GM19463 (cell line): ENCODE results near the gene PSMG3.

Experiments used
- ATAC-seq: cut with Tn5 transposase; IDR thresholded peaks from one replicate; pipeline ENCODE4 v1.9.1; 2021; ENCODE audit warnings: mild to moderate bottlenecking, moderate library complexity; ENCODE audit not compliant: unreplicated experiment

PSMG3 gene

DNA sequence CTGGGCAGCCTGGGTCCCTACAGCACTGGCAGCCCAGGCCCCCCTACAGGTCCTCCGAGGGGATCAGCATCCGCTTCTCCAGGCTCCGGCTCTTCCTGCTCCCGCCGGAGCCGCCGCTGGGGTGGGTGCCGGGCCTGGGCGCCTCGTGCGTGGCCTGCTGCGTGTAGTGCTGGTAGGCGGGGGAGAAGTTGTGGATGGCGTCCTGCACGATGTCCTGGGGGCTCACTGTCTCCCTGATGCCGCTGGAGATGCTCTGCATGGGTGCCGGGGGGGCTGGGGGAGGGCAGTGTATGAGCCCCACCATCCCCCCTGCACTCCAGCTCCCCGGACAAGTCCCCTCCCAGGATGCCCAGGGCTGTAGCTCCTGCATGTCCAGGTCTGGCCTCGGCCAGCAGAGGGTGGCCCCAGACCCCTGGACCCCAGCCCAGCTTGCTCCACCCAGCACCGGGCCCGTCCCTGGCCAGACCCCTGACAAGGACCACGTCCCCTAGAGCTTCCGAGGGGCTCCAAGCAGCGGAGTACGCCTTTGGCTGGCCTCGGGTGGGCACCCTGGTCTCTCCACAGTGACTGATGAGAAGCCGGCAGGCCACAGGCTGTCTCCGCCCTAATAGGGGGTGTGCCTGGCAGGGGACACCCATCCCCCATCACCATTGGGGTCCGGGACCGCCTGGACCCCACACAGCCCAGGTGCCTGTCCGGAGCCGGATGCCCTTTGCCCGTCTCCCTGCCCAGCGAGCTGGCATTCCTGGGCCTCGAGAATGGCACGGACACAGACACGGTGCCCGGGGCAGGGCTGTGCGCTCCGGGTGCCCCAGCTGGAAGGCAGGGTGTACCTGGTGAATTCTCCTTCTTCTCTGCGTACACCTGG, 22.7 kb downstream of the PSMG3 start:
- no peak for ATAC-seq

DNA sequence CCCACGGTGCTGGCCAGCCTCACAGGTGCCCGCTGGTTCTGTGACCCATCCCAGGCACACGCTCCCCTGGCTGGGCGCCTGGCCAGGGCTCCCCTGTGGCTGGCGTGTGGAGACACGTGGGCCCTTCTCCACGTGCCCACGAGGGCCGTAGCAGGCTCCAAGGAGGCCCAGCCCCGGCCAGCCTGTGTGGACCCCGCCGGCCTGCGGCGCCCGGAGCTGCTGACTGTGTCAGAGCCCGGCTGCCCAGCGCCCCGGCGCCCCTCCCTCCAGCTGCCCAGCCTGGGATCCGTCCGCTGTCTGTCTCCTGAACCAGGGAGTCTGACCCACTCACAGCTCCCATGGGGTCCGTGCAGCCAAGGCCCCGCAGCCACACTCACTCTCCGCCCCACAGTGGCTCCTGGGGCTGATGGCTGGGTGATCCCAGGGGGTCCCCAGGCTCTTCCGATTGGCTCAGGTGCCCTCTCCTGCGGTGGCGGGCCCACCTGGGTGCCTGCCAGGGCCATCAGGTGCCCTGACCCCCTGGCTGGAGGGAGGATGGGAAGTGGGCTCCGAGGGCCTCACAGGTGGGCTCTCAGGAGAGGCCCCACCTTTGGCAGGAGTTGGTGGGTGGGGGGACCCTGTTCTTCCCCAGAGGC, 23.4 kb downstream of the PSMG3 start:
- ATAC-seq: no peak

DNA sequence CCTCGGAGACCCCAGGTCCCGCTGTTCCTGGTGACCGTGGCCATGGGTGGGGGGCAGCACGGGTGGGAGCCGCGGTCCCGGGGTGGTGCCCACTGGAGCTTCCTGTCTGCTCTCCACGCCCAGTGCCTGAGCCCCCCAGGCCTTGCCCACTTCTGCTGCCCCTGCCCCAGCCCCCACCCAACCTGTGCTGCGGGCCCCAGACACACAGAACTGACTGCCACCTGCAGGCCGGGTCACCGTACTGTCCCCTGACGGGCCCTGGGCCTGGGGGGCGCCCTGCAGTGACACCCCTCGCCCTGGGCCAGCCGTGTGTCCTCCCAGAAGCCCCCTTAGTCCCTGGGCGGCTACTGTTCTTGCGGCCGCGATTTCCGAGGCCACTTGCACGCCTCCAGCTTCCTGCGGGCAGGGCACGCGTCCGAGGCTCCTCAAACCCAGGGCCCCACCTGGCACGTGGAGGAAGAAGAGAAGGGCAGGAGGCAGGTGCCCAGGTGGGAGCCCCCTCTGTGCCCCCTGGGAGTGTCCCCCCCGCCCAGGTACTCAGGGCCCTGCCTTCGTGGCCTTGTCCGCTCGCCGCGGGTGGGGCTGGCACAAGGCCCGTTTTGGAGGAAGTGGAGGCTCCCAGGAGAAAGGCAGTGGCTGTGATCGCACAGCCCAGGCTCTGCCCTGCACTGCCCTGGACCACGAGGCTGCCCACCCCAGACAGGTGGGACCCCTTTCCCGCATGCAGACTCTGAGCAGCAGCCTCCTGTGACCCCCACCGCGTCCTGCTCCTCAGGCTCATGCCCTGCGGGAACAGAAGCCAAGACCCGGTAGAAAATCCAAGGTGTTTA, 24.2 kb downstream of the PSMG3 start:
- no peak for ATAC-seq

DNA sequence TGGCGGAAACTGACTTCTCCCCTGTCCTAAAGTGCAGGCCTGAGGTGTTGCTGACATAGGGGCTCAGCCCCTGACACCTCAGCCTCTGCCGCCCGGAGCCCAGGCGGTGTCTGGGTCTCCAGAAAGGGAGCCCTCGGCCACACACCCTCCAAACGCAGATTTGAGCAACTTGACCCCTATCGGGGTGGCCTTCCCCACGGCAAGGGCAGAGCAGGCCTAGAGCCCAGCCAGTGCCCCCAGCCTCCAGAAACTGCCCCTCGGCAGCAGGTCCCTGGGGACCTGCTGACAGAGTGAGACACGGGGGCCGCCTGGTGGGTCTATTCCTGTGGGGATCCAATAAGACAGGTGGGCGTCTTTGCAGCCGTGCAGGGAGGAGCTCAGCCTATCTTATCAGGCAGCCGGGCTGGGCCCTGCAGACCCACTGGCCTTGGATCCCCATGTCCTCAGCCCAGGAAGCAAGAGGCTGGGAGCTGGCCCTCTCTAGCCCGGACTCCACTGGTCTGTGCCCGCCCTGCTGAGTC, 24.9 kb downstream of the PSMG3 start:
- ATAC-seq: no peak

DNA sequence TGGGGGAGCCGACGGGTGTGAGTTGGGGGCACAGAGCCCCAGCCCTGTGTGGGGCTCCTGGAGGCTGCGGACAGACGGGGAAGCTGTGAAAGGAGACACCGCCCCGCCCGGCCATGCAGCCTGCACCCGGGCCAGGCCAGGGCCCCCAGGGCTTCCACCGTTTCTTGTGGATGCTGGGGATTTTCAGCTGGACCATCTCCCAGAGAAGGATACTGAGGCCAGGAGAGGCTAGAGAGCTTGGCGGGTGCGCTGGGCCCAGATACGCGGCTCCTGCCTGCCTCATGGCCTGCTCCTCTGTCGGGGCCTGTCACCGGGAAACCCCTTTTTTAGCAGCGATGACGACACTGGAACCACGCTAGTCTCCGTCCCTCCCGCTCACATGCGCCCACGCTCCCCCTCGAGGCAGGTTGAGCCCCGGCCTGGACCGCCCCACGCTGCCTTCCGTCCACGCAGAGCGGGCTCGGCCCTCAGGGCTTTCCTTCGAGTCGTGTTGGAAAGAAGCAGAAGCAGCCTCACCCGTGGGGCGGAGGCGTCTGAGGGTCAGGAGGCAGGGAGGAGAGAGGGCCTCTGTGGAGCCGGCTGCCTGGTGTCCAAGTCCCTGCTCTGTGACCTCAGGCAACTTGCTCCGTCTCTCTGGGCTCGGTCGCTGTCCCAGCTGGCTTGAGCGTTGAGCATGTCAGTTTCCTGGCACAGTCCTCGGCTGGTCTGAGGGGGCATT, 25.5 kb downstream of the PSMG3 start:
- ATAC-seq: no peak

DNA sequence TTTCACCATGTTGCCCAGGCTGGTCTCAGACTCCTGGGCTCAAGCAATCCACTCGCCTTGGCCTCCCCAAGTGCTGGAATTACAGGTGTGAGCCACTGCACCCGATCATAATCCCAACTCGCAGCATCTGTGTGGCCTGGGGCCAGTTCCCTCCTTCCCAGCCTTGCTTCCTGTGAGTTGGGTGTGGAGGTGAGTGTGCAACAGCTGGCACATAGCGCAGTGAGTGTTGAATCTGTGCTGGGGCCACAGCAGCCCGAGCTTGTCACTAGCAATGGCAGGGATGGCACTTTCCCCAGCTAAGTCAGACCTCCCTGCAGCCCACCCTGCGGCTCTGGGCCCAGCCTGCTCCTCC, 26.0 kb downstream of the PSMG3 start:
- no peak for ATAC-seq

DNA sequence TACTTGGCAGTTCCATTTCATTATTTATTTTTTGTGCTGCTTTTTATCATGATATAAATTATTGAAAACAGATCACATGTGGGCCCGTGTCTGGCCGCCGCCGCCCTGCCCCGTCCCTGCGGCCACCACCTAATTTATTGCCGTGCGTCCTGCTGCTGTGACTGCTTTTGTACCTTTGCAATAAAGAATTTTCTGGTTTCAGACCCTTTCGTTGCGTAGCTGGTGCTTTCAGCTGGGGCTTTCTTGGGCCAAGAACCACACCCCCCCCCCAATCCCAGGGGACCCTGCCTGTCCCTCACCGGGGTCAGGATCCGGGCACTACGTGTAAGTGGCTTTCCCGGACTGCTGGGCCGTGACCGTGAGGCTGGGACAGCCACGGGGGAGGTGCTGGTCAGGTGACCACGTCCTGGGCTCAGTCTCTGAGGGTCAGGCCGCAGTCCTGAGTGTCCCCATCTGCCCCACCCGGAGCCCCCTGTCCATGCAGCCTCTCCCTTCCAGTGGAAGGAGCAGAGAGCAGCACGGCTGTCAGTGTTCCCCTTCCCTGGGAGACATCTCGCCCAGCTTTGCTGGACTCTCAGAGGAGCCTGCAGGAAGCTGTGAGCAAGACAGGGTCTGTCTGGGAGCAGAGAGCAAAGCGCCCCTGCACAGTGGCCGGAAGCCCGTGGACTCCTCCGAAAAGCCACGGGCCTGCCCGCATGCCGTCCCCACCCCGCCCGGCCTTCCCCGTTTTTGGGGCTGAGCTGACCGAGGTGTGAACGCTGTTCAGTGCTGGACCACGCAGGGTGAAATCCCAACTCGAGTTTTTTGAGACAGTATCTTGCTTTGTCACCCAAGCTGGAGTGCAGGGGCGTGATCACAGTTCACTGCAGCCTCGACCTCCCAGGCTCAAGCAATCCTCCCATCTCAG, 26.7 kb downstream of the PSMG3 start:
- no peak for ATAC-seq

DNA sequence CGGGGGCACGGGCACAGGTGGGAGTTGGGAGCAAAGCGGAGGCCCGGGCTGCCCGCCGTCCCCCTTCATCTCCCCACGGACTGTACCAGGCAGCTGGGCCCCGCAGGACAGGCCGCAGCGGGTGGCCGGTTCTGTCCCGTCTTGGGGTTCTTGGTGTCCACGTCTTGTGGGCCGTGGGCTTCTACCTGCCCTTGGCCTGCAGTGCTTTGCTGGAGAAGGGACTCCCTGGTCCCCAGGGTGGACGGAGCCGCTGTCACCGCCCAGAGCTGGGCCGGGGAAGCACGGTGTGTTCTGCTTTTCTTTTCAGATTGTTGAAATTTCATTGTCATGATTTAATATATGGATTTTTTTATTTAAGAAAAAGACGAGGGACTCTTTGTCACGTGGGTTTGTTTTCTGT, 27.5 kb downstream of the PSMG3 start:
- no peak for ATAC-seq

DNA sequence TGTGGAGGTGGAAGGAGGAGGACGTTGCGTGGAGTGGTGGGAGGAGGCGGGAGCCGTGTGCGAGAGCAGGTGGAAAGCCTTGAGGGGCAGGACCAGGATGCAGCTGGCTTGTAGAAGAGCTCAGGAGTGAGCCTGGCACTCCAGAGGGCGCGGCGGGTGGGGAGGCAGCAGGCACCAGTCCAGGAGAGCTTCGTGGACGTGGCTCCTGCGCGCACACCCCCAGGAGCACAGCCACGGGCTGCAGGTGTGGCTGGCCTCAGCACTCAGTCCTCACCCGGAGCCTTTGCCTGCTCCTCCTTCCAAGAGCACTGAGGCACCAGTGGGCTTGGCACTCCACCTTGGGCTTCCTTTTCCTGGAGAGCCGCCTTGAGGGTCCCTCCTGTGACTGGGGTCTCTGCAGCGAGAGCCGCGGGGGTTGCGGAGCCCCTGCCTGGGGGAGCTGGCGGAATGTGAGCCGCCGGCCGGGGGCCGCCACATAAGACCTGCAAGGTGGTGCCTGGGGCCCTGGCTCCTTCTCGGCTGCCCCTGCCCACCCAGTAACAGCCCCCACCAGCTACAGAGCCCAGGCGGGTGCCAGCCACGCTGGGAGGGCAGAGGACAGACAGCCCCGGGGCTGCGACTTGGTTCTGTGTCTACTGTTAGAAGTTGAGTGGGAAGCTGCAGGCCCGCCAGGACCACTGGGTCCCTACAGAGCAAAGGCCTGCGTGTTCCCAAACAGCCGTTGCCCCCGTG, 28.2 kb downstream of the PSMG3 start:
- no peak for ATAC-seq

DNA sequence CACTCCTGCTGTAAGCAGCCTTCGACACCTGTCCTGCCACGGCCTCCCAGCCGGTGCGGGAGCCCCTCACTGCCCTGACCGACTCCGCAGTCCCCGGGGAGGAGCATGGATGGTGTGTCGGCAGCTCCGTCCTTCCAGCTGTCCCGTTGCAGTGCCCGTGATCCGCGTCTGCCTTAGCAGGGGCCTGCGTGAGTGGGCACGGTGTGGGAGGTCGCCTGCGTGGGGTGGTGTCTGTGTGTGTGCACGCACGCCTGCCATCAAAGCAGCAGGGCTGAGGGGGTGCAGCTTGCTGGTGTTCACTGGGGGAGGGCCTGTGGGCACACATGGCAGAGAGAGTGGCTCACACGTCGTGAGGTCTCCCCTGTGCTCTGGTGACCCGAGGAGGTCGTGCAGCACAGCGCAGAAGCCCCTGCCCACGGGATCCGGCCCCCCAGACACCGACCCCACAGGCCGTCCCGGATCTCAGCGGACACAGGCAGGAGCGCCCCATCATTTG, 29.0 kb downstream of the PSMG3 start:
- ATAC-seq: no peak

DNA sequence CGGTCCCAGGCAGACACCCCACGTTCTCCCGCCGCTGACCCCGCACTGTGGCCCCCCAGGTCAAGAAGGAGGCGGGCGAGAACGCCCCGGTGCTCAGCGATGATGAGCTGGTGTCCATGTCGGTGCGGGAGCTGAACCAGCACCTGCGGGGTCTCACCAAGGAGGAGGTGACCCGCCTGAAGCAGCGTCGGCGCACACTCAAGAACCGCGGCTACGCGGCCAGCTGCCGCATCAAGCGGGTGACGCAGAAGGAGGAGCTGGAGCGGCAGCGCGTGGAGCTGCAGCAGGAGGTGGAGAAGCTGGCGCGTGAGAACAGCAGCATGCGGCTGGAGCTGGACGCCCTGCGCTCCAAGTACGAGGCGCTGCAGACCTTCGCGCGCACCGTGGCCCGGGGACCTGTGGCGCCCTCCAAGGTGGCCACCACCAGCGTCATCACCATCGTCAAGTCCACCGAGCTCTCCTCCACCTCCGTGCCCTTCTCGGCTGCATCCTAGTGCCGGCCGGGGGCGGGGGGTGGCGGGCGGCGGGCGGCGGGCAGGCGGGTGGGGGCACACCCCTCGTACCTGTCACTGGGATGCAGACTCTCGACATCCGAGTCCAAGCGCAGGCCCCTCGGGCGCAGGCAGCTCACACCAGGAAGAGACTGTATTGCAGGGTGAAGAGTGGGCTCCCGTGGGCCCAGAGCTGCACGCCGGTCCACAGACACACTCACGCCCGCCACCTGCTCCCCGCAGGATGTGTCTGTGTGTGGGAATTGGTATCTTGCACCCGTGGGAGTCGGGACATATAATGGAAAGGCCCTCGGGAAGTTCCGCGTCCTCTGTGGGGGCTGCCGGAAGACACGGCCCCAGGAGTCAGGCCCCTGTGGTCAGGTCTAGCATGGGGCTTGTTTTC, 29.7 kb downstream of the PSMG3 start:
- ATAC-seq: no peak

DNA sequence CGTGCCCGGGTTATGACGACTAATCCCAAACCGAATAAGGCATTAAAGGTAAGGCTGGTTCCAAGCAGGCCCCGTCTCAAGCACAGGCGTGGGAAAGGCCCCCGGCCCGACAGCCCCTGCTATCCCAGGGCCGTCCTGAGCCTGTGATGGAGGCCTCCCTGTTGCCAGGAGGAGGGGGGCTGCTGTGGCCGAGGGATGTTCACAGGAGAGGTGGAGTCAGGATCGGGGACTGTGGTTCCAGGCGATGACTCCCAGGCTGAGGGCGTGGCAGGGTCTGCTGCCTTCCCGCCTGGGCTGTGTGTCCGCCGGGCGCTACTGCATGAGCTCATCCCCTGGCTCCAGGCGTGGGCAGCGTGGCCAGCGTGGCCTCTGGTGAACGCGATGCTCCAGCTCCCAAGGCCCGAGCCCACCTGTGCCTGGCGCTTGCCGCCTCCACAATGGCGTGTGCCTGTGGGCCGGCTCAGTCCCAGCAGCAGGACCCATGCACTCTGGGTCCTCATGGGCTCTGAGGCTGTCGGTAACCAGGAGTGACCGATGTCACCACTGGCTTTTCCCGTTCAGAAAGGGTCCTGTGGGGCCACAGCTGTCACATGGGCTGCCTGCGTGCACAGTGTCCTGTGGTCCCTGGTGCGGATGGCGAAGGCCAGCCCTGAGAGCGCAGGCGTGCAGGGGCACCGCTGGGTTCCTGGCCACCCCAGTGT, 30.5 kb downstream of the PSMG3 start:
- no peak for ATAC-seq

DNA sequence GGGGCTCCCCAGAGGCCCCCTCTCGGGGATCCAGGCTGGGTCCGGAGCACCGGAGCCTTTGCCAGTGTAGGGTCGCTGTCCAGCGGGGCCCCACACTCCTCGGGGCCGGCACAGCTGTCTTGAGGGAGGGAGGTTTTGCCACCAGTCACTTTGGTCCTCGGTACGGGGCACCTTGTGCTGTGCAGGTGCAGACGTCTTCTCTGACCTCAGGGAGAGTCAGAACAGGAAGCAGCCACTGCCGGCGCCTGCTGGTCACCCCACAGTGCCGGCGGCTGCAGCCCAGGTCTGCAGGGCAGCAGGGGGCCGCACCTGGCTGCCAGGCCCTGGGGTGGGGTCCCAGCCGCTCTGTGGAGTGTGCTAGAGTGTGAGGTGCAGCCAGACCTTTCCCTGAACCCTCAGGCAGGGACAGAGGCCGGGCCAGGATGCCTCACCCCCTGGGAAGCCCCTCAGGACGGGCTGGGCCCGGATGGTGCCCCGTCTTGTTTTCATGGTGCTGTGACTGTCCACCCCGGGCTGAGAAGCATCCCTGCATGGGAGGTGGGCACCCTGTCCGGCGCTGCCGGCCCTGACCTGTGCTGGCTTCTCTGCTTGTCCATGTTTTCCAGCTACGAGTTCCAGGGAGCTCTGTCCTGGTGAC, 31.2 kb downstream of the PSMG3 start:
- no peak for ATAC-seq

DNA sequence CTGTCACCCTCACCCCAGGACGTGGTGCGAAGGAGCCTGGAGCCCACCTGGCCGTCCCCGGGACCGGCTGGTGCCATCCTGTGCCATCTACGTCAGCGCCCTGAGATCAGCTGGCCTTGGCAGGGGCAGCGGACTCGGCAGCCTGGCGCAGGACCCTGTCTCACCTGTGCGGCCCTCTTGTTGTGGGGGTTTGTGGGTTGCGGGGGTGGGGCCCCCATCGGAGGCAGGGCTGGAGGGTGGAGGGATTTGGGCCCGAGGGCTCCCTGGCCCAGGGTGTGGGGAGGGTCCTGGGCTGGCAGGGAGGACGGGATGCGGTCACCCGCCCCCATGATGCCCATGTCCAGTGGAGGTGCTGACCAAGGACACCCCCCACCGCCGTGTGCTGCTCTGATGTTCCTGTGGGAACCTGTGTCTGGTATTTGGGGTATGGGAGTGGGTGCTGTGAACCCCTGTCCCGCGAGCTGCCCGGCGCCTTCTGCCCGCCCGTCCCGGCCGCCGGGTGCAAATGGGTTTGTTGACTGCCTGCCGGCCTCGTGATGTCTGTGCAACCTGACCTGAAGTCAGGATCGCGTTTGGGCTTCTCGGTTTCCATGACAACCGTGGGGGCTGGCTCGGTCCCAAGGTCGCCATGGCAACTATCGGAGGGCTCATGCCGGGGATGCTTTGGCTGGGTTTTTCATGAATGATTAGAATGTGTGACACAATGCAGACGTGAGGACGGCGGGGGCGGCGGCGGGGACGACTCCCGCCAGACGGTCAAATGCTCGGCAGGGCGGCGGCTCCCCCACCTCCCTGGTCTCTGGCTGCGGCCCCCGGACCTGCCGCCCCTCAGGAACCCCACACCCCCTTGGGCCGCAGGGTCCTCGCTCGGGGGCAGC, 32.1 kb downstream of the PSMG3 start:
- ATAC-seq: no peak

DNA sequence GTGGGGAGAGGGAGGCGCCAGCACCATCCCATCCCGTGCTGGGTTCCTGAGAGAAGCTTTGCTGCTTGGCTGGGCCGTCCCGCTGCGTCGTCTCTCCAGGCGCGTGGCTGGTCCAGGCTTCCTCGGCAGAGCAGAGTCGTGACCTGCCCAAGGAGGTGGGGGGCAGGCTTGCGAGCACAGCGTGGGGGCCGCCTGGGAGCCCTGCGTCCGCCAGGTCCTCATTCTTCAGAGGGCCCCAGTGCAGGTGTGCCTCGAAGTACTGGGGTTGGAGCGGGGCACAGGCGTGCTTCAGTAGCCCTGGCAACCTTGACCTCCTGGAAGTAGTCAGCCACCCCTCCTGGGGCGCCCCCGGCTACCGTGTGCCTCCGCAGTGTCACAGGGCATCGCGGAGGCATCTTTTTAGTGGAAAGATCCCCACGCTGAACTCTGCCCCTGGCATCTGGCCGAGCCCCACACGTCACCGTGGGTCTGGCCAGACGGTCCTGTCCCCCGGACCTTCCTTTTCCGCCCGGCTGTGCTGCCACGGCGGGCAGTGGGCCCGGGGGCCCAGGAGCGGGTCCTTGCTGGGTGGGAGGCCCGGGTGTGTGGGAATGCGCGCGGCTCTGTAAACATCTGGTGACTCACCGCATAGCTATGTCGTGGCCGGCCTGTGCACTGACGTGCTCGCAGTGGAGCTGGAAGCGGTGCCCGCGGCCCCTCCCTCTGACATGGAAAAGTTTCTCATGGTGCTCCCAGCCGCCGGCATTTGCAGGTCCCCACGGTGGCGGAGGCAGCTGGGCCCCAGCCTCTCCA, 32.9 kb downstream of the PSMG3 start:
- ATAC-seq: no peak
